ENCODE measurements around the gene CNOT1.

Gene CNOT1

DNA sequence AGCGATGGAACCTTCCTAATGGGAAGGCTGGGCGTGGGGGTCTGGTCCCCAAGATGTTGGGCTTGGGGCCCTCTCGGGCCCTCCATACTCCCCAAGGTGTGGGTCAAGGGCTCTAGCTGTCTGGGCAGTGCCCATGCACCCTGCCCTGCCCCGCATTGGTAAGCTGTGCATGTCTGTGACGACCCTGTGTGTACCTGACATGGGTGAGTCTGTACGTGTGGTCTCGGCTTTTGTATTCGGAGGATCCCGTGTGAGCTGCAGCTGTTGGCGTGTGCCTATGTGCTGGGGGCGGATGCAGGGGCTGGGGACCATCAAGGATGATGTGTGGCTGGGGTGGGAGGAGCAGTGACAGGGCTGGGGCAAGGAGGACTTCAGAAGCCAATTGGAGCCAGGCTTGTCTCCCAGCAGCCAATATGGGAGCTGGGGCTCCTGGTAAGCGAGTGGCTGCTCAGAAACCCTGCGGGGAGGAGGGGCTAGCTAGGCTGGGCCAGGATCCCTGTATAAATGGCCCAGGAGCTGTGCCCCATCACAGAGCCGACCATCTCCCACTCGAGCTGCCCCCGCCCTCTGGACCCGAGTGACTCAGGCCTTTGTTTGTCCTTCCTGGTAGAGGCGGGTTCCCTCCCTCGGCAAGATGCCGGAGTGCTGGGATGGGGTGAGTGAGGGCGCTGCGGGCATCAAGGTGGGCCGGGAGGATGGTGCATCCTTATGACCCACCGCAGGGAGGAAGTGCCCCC, 129.8 kb downstream of the CNOT1 start, which contains the start of gene NDRG4:
Gene NDRG4 (plus strand): TSS at position 529 of the 737 bp plus-strand sequence. CDS start 106 bp downstream, at position 635.
- Histone ChIP-seq H3K27ac (no peak within 1 kb of the TSS), H3K4me2 (peak within 1 kb of the TSS; percentile 72 to 91 (median 86); a peak in 21 of 22 replicates), H3K27me3 (peaks cover 24 to 37% (median 31%) of the 10 kb centered on the region in 11 experiments), H4K20me1 (peaks cover 0 to 14% (median 0%) of the 10 kb centered on the region in 11 experiments; a peak in 5 of 22 replicates), H3K9me3 (replicated peaks in 1 of 11) (no peaks in the 10 kb centered on the region), H3K36me3 (no peaks in the 10 kb centered on the region), H3K4me1 (peaks cover 12 to 49% (median 38%) of the 10 kb centered on the region in 10 experiments), H3K4me3 (peak within 1 kb of the TSS in 6 of 10 experiments; percentile 37 to 63 (median 51); a peak in 9 of 20 replicates), H3K9ac (peak within 1 kb of the TSS in 2 of 11 experiments; percentile 42 to 64; a peak in 5 of 22 replicates)
- no peak for TF ChIP-seq Cebpa-rat (IDR thresholded peaks at IDR 0.05)

GRCh38 chr16:58499092-58499511, 130.5 kb downstream of the CNOT1 start:
- no peak overlapping the region for H3K4me2 ChIP-seq
- H3K9me3 ChIP-seq (replicated peaks in 1 of 11): no peaks in the 10 kb centered on the region
- no peak for TF ChIP-seq Cebpa-rat (IDR thresholded peaks at IDR 0.05)
- no peak overlapping the region for H3K9ac ChIP-seq
- no peak overlapping the region for H3K27ac ChIP-seq
- no peaks in the 10 kb centered on the region for H3K36me3 ChIP-seq
- H4K20me1 ChIP-seq: peaks cover 0 to 14% (median 0%) of the 10 kb centered on the region in 11 experiments; a peak in 5 of 22 replicates
- H3K27me3 ChIP-seq: peaks cover 24 to 37% (median 31%) of the 10 kb centered on the region in 11 experiments
- no peak overlapping the region for H3K4me3 ChIP-seq
- peaks cover 12 to 56% (median 44%) of the 10 kb centered on the region in 10 experiments for H3K4me1 ChIP-seq

- no peak for TF ChIP-seq Cebpa-rat (IDR thresholded peaks at IDR 0.05)
- Histone ChIP-seq H4K20me1 (peaks cover 0 to 14% (median 0%) of the 10 kb centered on the region in 11 experiments; a peak in 5 of 22 replicates), H3K27ac (no peak overlapping the region), H3K36me3 (no peaks in the 10 kb centered on the region), H3K9me3 (replicated peaks in 1 of 11) (no peaks in the 10 kb centered on the region), H3K4me3 (no peak overlapping the region), H3K9ac (no peak overlapping the region), H3K4me1 (peaks cover 12 to 61% (median 48%) of the 10 kb centered on the region in 10 experiments), H3K4me2 (no peak overlapping the region), H3K27me3 (peaks cover 24 to 37% (median 31%) of the 10 kb centered on the region in 11 experiments)
Measured at GRCh38 chr16:58498341-58499091, 131.1 kb downstream of the CNOT1 start.

DNA sequence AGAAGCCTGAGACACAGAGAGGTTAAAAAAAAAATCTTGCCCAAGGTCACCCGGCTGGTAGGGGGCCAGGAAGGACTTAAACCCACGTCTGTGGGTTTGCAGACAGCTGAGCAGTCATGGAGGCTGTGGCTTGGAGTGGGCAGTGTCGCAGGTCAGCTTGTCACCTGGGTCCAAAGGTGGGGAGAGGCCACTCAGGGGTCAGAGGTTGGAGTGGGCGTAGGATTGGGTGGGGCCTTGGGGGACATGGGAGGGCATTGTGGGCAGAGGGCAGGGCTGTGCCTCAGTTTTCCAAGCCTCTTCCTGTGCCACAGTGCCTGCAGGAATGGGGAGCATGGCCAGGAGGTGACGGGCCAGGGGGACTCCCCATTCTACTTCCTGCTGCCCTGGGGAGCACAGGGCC, 131.7 kb downstream of the CNOT1 start:
- H3K9me3 ChIP-seq (replicated peaks in 1 of 11): no peaks in the 10 kb centered on the region
- H3K4me1 ChIP-seq: peaks cover 12 to 65% (median 53%) of the 10 kb centered on the region in 10 experiments
- peaks cover 24 to 36% (median 30%) of the 10 kb centered on the region in 11 experiments for H3K27me3 ChIP-seq
- peaks cover 0 to 14% (median 0%) of the 10 kb centered on the region in 11 experiments; a peak in 5 of 22 replicates for H4K20me1 ChIP-seq
- H3K4me3 ChIP-seq: no peak overlapping the region
- H3K27ac ChIP-seq: no peak overlapping the region
- no peaks in the 10 kb centered on the region for H3K36me3 ChIP-seq
- H3K4me2 ChIP-seq: no peak overlapping the region
- H3K9ac ChIP-seq: no peak overlapping the region
- no peak for TF ChIP-seq Cebpa-rat (IDR thresholded peaks at IDR 0.05)

- Histone ChIP-seq H3K36me3 (no peaks in the 10 kb centered on the region), H3K9ac (no peak overlapping the region), H3K4me2 (no peak overlapping the region), H3K9me3 (replicated peaks in 1 of 11) (no peaks in the 10 kb centered on the region), H3K27me3 (peaks cover 24 to 32% (median 27%) of the 10 kb centered on the region in 11 experiments), H3K27ac (no peak overlapping the region), H3K4me1 (peaks cover 12 to 69% (median 58%) of the 10 kb centered on the region in 10 experiments), H3K4me3 (no peak overlapping the region), H4K20me1 (peaks cover 0 to 14% (median 0%) of the 10 kb centered on the region in 11 experiments; a peak in 3 of 22 replicates)
- no peak for TF ChIP-seq Cebpa-rat (IDR thresholded peaks at IDR 0.05)
Measured at GRCh38 chr16:58497468-58497867, 132.2 kb downstream of the CNOT1 start.

DNA sequence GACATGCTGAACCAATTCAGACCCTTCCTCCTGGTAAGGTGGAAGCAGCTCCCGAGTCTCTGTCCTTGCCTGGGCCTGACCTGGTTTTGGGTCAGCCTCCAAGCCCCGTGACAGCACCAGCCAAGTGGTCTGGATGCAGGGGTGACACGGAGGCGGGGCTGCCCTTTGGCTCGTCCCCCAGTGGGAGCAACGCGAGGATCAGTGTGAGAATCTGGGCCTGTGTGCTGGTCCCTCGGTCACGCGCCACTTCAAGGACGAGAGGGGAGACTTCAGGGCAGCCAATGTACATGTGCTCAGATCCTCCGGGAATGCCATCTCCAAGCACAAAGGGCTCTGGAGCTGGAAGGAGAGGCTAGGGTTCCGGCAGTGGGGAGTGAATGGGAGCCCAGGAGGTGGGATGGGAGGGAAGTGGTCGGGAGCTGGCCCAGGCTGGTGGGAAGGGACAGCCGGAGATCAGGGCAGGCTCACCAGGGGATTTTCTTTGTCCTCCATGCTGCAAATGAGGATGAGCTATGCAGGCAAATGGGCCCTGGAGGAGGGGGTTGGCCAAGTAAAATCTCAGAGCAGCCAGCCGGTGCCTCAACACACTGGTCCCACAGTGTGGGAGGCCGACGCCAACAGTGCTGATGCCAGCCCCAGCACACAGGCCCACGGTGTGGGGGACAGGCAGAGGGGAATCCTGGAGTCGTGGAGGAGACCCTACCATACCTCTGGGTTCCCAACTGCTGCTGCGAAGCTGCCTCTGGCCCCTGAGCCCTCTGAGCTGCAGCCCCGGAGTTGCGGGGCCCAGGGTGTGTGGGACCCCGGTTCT, 133.9 kb downstream of the CNOT1 start:
- Histone ChIP-seq H3K36me3 (no peaks in the 10 kb centered on the region), H3K4me3 (peak overlapping the region in 5 of 10 experiments; percentile 2 to 43 (median 27); a peak in 5 of 20 replicates), H3K9ac (peak overlapping the region in 10 of 11 experiments; percentile 14 to 68 (median 52); a peak in 14 of 22 replicates), H3K9me3 (replicated peaks in 1 of 11) (no peaks in the 10 kb centered on the region), H3K27ac (peak overlapping the region in 10 of 11 experiments; percentile 32 to 79 (median 62); a peak in 17 of 22 replicates), H3K27me3 (peaks cover 8 to 14% (median 10%) of the 10 kb centered on the region in 11 experiments), H3K4me2 (peak overlapping the region; percentile 35 to 86 (median 72)), H4K20me1 (peaks cover 0 to 6% (median 0%) of the 10 kb centered on the region in 11 experiments; a peak in 1 of 22 replicates), H3K4me1 (peaks cover 7 to 61% (median 53%) of the 10 kb centered on the region in 10 experiments)
- TF ChIP-seq Cebpa-rat (IDR thresholded peaks at IDR 0.05): no peak

- no peaks in the 10 kb centered on the region for H3K36me3 ChIP-seq
- 0 out of 22 replicates have a peak, but pooled peaks cover 0 to 6% (median 0%) of the 10 kb centered on the region in 11 experiments for H4K20me1 ChIP-seq
- H3K9ac ChIP-seq: peak overlapping the region in 10 of 11 experiments; percentile 14 to 68 (median 52); a peak in 14 of 22 replicates
- H3K27ac ChIP-seq: peak overlapping the region in 10 of 11 experiments; percentile 32 to 79 (median 62); a peak in 17 of 22 replicates
- no peak for TF ChIP-seq Cebpa-rat (IDR thresholded peaks at IDR 0.05)
- peak overlapping the region; percentile 35 to 86 (median 72) for H3K4me2 ChIP-seq
- peaks cover 7 to 57% (median 51%) of the 10 kb centered on the region in 10 experiments for H3K4me1 ChIP-seq
- H3K27me3 ChIP-seq: peaks cover under 1 to 7% (median 3%) of the 10 kb centered on the region in 11 experiments; a peak in 19 of 22 replicates
- peak overlapping the region in 5 of 10 experiments; percentile 2 to 43 (median 27); a peak in 5 of 20 replicates for H3K4me3 ChIP-seq
- H3K9me3 ChIP-seq (replicated peaks in 1 of 11): no peaks in the 10 kb centered on the region
Measured at GRCh38 chr16:58494981-58495520, 134.6 kb downstream of the CNOT1 start.
